GM12878 (cell line): Measurements from ENCODE around the gene N4BP2L2.

Experiments
- CREB1 ChIP-seq: IDR thresholded peaks from 2 replicates; pipeline ENCODE4 v1.6.1; 2012; ENCODE audit warnings: low read depth, mild to moderate bottlenecking, inconsistent platforms
- MYC ChIP-seq: IDR thresholded peaks from 2 replicates; pipeline ENCODE4 v1.6.1; 2011; ENCODE audit warnings: mild to moderate bottlenecking, low read length, moderate library complexity, inconsistent platforms; ENCODE audit not compliant: insufficient read depth, insufficient replicate concordance, insufficient read length, severe bottlenecking
- TF ChIP-seq, protein P1 (sequence below), 3 experiments: IDR thresholded peaks in 2 of 3; conservative IDR thresholded peaks in 1 of 3; 2 replicates each; pipeline ENCODE4 v1.5.1; 2011; ENCODE audit warnings: low read depth in 3 of 3, low read length in 3 of 3, mild to moderate bottlenecking in 3 of 3, control low read depth in 2 of 3, moderate library complexity in 2 of 3, inconsistent platforms in 1 of 3, mixed read lengths in 1 of 3; ENCODE audit not compliant: control insufficient read depth in 2 of 3, insufficient read depth in 1 of 3; ENCODE audit errors: extremely low read depth in 1 of 3

DNA sequence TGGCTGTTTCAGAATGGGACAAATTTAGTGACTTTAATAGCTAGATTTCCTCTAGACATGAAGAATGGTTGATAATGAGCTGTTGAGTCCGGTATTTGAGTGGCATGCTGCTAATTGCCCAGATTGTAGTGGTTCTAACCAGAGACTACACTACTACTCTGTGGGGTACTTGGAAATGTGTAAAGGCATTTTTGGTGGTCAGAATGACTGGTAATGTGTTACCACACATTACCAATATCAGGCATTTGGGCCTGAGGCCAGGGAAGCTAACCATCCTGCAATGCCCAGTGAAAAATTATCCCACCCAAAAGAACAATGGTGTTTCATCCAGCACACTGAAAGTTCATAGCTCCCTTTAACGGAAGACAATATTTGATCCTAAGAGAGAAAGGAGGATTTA is 93.1 kb downstream of the N4BP2L2 start:
- no peak for TF ChIP-seq MYC
- TF ChIP-seq, protein P1, sequence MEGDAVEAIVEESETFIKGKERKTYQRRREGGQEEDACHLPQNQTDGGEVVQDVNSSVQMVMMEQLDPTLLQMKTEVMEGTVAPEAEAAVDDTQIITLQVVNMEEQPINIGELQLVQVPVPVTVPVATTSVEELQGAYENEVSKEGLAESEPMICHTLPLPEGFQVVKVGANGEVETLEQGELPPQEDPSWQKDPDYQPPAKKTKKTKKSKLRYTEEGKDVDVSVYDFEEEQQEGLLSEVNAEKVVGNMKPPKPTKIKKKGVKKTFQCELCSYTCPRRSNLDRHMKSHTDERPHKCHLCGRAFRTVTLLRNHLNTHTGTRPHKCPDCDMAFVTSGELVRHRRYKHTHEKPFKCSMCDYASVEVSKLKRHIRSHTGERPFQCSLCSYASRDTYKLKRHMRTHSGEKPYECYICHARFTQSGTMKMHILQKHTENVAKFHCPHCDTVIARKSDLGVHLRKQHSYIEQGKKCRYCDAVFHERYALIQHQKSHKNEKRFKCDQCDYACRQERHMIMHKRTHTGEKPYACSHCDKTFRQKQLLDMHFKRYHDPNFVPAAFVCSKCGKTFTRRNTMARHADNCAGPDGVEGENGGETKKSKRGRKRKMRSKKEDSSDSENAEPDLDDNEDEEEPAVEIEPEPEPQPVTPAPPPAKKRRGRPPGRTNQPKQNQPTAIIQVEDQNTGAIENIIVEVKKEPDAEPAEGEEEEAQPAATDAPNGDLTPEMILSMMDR (IDR thresholded peaks at IDR 0.05 in 2 of 3, conservative IDR thresholded peaks at IDR 0.05 in 1 of 3; ENCODE audit: control insufficient read depth in 2 of 3, extremely low read depth in 1 of 3, insufficient read depth in 1 of 3, low read depth in 3 of 3, low read length in 3 of 3) = no peak
- TF ChIP-seq CREB1 = no peak
